ENCODE data around the gene B4GALNT2.
"Not testable (repeated sequence)": the region's sequence is repeated elsewhere in the genome, so short reads cannot be mapped to it uniquely, and the experiment has no call there.

Gene B4GALNT2

DNA sequence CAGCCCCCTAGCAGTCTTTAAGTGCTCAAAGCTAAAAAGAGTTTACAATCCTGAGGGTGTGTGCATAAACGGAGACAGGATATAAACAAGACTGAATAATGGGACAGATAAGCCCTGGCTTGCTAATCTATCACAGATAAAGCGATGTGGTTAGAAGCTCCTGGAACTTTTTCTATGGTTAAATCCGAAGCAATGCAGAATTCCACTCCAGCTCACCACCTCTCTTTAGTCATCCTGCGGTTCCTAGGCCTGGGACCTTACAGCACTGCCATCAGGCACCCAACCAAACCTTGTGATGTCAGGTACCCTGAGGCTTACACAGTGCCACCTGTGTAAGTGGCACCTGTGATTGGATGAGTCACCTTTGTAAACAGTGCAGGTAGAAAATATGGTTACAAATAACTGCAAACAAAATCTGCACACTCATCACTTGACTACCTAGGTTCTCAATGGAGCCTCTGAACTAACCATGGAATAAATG lies 31.5 kb upstream of the B4GALNT2 start:
- FAIRE-seq (no peak), DNase-seq (ENCODE audit: insufficient read length, low spot score) (no peak)
- TF ChIP-seq POU2F2 (IDR thresholded peaks at IDR 0.05; ENCODE audit: low read depth, low read length) (no peak), PAX5 (IDR thresholded peaks at IDR 0.05; ENCODE audit: insufficient read depth, low read length, severe bottlenecking) (no peak), SPI1 (IDR thresholded peaks at IDR 0.05; ENCODE audit: low read depth, low read length) (no peak), POLR2AphosphoS5 (IDR thresholded peaks at IDR 0.05; ENCODE audit: low read depth, low read length) (no peak), TAF1 (IDR thresholded peaks at IDR 0.05; ENCODE audit: low read depth, low read length) (no peak), POLR2A (IDR thresholded peaks at IDR 0.05; ENCODE audit: low read depth, low read length) (no peak)

DNA sequence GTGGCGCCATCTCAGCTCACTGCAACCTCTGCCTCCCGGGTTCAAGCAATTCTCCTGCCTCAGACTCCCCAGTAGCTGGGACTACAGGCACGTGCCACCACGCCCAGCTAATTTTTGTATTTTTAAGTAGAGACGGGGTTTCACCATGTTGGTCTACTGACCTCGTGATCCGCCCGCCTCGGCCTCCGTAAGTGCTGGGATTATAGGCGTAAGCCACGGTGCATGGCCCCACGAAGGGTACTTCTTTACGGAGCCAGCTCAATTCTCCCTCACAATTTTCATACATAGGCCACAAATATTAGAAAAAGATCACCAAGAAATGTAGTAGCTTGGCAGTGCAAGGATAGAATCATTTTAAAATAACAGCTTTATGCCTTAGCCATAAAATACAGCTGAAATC lies 29.2 kb upstream of the B4GALNT2 start:
- not testable (repeated sequence) for DNase-seq (ENCODE audit: insufficient read length, low spot score); FAIRE-seq

DNA sequence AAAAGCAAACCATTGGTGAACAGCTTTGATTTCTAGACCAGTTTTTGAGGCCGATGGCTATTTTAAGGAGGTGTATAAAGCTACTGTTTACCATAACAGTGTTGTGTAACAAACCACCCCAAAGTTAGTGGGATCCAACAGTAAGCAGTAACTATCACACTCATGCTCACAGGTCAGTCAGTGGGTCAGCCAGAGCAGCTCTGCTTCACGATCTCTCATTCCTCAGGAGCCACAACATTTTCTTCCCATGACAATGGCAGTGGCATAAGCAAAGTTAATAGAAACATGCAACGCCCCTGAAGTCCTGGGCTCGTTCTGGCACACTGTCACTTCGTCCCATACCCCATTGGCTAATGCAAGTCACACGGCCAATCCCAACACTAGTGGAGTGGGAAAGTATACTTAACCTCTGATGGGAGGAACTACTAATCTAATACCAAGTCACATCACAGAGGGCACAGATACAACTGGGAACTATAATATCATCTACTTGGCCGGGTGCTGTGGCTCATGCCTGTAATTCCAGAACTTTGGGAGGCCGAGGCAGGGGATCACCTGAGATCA lies 28.0 kb upstream of the B4GALNT2 start:
- TF ChIP-seq POLR2AphosphoS5 (IDR thresholded peaks at IDR 0.05; ENCODE audit: low read depth, low read length) (no peak), POLR2A (IDR thresholded peaks at IDR 0.05; ENCODE audit: low read depth, low read length) (no peak)
- DNase-seq (ENCODE audit: insufficient read length, low spot score) = no peak
- FAIRE-seq = no peak

DNA sequence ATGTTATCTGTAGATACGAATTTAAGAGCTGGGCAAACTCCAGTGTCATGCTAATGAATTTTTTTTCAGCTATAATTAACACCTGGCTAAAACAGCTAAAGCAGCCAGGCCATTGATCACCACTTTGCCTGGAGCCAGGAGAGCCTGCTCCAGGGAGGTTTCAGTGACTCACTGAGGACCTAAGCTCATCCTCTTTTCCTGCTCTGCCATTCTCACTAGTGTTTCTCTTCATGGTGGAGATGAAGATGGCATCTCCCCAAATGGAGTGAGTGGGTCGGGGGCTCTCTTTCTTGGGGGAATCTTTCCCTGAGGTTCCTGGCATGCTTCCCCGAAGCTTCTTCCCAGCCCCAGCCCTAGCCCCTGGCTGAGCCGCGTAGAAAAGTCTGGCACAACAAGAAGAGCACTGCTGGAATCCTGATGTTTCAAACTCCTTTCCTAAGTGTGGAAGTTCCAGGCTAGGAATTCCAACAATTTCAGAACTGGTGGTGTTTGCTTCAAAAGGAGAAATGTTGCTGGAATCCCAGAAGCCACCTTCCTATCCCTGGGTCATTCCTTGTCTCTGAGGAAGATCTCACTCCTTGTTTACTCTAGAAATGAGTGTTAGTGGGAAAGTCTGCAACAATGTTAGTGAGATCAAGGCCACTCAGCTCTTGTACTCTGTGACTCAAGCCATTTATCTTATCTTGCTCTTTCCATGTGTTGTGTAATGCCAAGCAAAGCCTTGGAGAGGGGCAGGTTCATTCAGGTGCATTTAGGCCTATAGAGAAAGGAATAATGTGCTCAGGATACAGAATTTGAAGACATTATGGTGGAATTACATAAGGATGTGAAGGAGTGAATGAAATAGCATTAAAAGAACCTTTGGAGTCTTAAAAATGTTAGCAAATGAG lies 26.0 kb upstream of the B4GALNT2 start:
- TF ChIP-seq TAF1 (IDR thresholded peaks at IDR 0.05; ENCODE audit: low read depth, low read length) (no peak), POLR2A (IDR thresholded peaks at IDR 0.05; ENCODE audit: low read depth, low read length) (no peak), SPI1 (IDR thresholded peaks at IDR 0.05; ENCODE audit: low read depth, low read length) (no peak), PAX5 (IDR thresholded peaks at IDR 0.05; ENCODE audit: insufficient read depth, low read length, severe bottlenecking) (no peak), POU2F2 (IDR thresholded peaks at IDR 0.05; ENCODE audit: low read depth, low read length) (no peak), POLR2AphosphoS5 (IDR thresholded peaks at IDR 0.05; ENCODE audit: low read depth, low read length) (no peak)
- FAIRE-seq (no peak), DNase-seq (ENCODE audit: insufficient read length, low spot score) (no peak)

DNA sequence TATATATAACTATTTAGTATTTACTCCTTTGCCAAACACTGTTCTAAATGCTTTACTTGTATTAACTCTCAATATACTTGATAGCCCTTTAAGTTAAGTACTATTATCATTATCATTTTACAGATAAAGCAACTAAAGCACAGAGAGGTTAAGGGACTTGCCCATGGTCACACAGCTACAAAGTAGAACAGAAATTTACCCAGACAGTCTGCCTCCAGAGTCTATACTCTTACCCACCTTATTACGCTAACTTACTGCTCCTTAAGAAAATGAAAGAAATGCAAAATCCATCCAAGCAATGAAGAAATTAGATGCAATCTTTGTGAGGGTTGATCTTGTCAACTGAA lies 25.4 kb upstream of the B4GALNT2 start:
- no peak for TF ChIP-seq POU2F2 (IDR thresholded peaks at IDR 0.05; ENCODE audit: low read depth, low read length)
- DNase-seq (ENCODE audit: insufficient read length, low spot score) (no peak), FAIRE-seq (no peak)

DNA sequence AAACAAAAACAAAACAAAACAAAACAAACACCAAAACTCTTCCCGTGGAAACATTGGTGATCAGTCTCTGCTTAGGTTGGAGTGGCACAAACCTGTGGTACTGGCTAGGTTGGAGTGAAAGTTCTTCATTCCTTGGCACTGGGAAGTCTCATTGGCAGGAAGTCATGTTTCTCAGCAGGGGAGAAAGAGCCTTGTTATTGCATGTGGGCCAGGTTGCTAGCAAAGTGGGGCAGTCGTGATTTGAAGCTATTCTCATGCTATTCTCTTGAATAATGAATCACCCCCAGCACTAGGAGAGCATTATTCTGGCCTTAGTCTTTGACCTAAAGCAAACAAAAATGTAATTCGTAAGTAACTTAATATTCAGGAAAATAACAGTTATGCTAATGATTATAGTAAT lies 24.3 kb upstream of the B4GALNT2 start:
- DNase-seq (ENCODE audit: insufficient read length, low spot score) = no peak
- TF ChIP-seq POLR2AphosphoS5 (IDR thresholded peaks at IDR 0.05; ENCODE audit: low read depth, low read length) (no peak), PAX5 (IDR thresholded peaks at IDR 0.05; ENCODE audit: insufficient read depth, low read length, severe bottlenecking) (no peak), SPI1 (IDR thresholded peaks at IDR 0.05; ENCODE audit: low read depth, low read length) (no peak)
- no peak for FAIRE-seq

DNA sequence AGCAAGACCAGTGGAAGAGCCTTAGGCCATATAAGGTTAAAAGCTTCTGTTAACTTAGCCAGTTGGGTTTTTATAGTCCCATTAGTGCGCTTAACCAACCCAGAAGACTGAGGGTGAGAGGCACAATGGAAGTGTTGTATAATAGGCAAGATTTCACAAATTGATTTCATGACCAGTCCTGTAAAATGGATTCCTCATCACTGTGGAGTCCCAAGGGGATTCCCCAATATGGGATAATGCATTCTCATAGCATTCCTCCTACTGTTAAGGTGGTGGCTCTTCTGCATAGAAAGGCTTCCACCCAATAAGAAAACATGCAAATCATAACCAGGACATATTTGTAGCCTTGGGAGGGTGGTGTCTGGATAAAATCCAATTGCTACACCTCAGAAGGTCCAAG lies 22.1 kb upstream of the B4GALNT2 start:
- FAIRE-seq (no peak), DNase-seq (ENCODE audit: insufficient read length, low spot score) (no peak)
- TF ChIP-seq POLR2AphosphoS5 (IDR thresholded peaks at IDR 0.05; ENCODE audit: low read depth, low read length) = no peak
- no peak for TF ChIP-seq TAF1 (IDR thresholded peaks at IDR 0.05; ENCODE audit: low read depth, low read length)
- TF ChIP-seq PAX5 (IDR thresholded peaks at IDR 0.05; ENCODE audit: insufficient read depth, low read length, severe bottlenecking) = no peak
- no peak for TF ChIP-seq POLR2A (IDR thresholded peaks at IDR 0.05; ENCODE audit: low read depth, low read length)
- no peak for TF ChIP-seq SPI1 (IDR thresholded peaks at IDR 0.05; ENCODE audit: low read depth, low read length)

DNA sequence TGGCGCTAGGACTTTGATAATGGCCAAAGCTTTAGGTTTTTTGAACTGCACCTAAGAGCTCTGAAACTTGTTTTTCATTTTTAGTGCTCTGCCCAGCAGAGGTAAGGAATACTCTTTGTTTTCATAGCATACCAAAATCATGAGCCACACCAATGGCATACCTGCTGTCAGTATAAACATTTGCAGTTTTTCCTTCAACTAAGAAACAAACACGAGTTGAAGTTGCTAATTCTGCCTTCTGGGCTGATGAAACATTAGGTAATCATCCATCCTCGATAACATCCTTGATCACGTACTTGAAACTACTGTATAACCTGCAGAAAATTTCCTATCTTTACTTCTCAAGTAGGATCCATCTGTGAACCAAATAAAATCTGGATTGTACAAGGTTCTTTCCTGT lies 20.6 kb upstream of the B4GALNT2 start:
- FAIRE-seq (no peak), DNase-seq (ENCODE audit: insufficient read length, low spot score) (no peak)
- no peak for TF ChIP-seq TAF1 (IDR thresholded peaks at IDR 0.05; ENCODE audit: low read depth, low read length)
- no peak for TF ChIP-seq POU2F2 (IDR thresholded peaks at IDR 0.05; ENCODE audit: low read depth, low read length)
- TF ChIP-seq PAX5 (IDR thresholded peaks at IDR 0.05; ENCODE audit: insufficient read depth, low read length, severe bottlenecking) = no peak
- no peak for TF ChIP-seq SPI1 (IDR thresholded peaks at IDR 0.05; ENCODE audit: low read depth, low read length)
- TF ChIP-seq POLR2AphosphoS5 (IDR thresholded peaks at IDR 0.05; ENCODE audit: low read depth, low read length) = no peak
- TF ChIP-seq POLR2A (IDR thresholded peaks at IDR 0.05; ENCODE audit: low read depth, low read length) = no peak

DNA sequence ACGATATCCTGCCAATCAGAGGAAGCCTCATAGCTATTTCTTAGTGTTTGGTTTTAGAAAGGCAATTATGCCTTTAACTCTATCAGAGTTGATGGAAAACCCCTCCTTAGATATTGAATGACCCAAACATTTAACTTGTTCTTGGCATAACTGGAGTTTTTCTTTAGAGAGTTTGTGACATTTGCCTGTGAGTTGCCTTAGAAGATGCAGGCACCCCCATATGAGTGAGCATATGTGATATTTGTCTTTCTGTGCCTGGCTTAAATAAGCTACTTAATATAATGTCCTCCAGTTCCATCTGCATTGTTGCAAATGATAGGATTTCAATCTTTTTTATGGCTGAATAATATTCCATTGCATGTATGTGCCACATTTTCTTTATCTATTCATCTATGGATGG lies 19.6 kb upstream of the B4GALNT2 start:
- no peak for DNase-seq (ENCODE audit: insufficient read length, low spot score)
- no peak for FAIRE-seq
- TF ChIP-seq POLR2A (IDR thresholded peaks at IDR 0.05; ENCODE audit: low read depth, low read length) (no peak), PAX5 (IDR thresholded peaks at IDR 0.05; ENCODE audit: insufficient read depth, low read length, severe bottlenecking) (no peak), POU2F2 (IDR thresholded peaks at IDR 0.05; ENCODE audit: low read depth, low read length) (no peak)

DNA sequence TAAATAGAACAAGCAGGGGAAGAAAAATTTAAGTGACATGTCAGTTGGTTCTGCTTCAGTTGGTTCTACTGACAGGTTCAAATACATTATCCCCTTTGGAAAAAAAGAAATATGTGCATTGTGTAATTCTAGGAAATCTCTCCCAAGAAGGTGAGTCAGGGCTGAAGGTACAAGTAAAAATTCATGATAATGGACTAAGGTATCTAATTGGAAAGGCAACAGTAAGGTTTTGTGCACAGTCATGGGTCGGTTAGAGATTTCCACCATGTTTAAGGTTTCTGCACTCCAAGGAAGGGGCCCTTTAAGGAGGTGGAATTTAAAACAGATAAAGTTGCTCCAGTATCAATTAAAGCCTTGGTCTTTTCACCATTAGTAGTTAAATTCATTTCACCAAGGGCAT lies 17.9 kb upstream of the B4GALNT2 start:
- TF ChIP-seq POLR2AphosphoS5 (IDR thresholded peaks at IDR 0.05; ENCODE audit: low read depth, low read length) = no peak
- no peak for TF ChIP-seq PAX5 (IDR thresholded peaks at IDR 0.05; ENCODE audit: insufficient read depth, low read length, severe bottlenecking)
- no peak for TF ChIP-seq POLR2A (IDR thresholded peaks at IDR 0.05; ENCODE audit: low read depth, low read length)
- TF ChIP-seq TAF1 (IDR thresholded peaks at IDR 0.05; ENCODE audit: low read depth, low read length) = no peak
- no peak for TF ChIP-seq SPI1 (IDR thresholded peaks at IDR 0.05; ENCODE audit: low read depth, low read length)
- TF ChIP-seq POU2F2 (IDR thresholded peaks at IDR 0.05; ENCODE audit: low read depth, low read length) = no peak
- no peak for DNase-seq (ENCODE audit: insufficient read length, low spot score)
- no peak for FAIRE-seq
